Body of pancreas (tissue), 4 donors: ENCODE results near the gene NDFIP1.

Experiments used
- POLR2A ChIP-seq, 3 donors: fragments of 450-650 bp; IDR thresholded peaks; one replicate each; pipeline ENCODE4 v1.6.1; 2016; ENCODE audit warnings: antibody characterized with exemption in 3 of 3, mild to moderate bottlenecking in 2 of 3
- TF ChIP-seq, protein P1 (sequence below), 7 experiments: fragments of 450-650 bp in 4 of 7; fragments of 200-600 bp in 3 of 7; sonication (generic) in 3 of 7; IDR thresholded peaks; one replicate each; pipeline ENCODE4 v1.5.1; 2016 to 2019; ENCODE audit warnings: antibody characterized with exemption in 7 of 7

DNA sequence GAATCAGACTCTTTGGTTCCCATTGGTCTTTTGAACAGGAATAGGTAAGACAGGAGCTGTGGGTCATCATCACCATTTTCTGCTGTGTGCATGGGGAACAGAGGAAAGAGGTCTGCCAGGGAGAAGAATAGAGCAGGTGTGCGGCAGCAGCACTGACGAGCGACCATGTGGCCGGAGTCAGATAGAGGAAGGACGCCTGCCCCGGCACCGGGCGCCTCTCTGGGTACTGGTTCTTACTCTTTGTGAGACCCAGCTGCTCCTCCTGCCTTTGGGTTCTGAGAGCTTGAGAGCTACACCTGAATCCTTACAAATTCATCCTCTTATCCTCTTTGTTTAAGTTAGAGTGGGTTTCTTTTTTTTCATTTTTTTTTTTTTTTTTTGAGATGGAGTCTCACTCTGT, 90.8 kb downstream of the NDFIP1 start:
- TF ChIP-seq, protein P1, sequence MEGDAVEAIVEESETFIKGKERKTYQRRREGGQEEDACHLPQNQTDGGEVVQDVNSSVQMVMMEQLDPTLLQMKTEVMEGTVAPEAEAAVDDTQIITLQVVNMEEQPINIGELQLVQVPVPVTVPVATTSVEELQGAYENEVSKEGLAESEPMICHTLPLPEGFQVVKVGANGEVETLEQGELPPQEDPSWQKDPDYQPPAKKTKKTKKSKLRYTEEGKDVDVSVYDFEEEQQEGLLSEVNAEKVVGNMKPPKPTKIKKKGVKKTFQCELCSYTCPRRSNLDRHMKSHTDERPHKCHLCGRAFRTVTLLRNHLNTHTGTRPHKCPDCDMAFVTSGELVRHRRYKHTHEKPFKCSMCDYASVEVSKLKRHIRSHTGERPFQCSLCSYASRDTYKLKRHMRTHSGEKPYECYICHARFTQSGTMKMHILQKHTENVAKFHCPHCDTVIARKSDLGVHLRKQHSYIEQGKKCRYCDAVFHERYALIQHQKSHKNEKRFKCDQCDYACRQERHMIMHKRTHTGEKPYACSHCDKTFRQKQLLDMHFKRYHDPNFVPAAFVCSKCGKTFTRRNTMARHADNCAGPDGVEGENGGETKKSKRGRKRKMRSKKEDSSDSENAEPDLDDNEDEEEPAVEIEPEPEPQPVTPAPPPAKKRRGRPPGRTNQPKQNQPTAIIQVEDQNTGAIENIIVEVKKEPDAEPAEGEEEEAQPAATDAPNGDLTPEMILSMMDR (IDR thresholded peaks at IDR 0.05): no peak
- no peak for TF ChIP-seq POLR2A (IDR thresholded peaks at IDR 0.05)
